H9 (cell line): ENCODE data around the gene C1orf159. TPM values are rescaled to one million over a fixed set of nuclear protein-coding genes. Genes with fewer than 3 reads are reported as not detected.
A peak's percentile ranks its signal among the peaks of the same experiment; 100 is the strongest.

ENCODE experiments used
- DNase-seq: peaks from one replicate; pipeline ENCODE4 v3.0.0-alpha.2; 2017
- H2AFZ ChIP-seq: one replicate; pipeline ENCODE4 v1.6.1; 2013; ENCODE audit warnings: mild to moderate bottlenecking, low read length, control low read depth, moderate library complexity
- H2AK5ac ChIP-seq: 2 replicates; pipeline ENCODE4 v1.6.1; 2013; ENCODE audit warnings: low read length, control low read depth, mixed read lengths; ENCODE audit not compliant: insufficient read length
- H2BK120ac ChIP-seq: one replicate; pipeline ENCODE4 v1.6.1; 2013; ENCODE audit warnings: low read depth, mild to moderate bottlenecking, low read length, control low read depth, inconsistent platforms; ENCODE audit not compliant: poor library complexity, severe bottlenecking
- H2BK12ac ChIP-seq: 2 replicates; pipeline ENCODE4 v1.6.1; 2013; ENCODE audit warnings: low read length, control low read depth, mixed read lengths, low read depth; ENCODE audit not compliant: insufficient read length
- H2BK15ac ChIP-seq: 2 replicates; pipeline ENCODE4 v1.6.1; 2013; ENCODE audit warnings: low read depth, low read length, control low read depth
- H2BK20ac ChIP-seq: one replicate; pipeline ENCODE4 v1.6.1; 2013; ENCODE audit warnings: low read depth, mild to moderate bottlenecking, low read length, control low read depth, inconsistent platforms; ENCODE audit not compliant: poor library complexity, severe bottlenecking
- H2BK5ac ChIP-seq: 2 replicates; pipeline ENCODE4 v1.6.1; 2013; ENCODE audit warnings: low read length, control low read depth, mixed read lengths; ENCODE audit not compliant: insufficient read length
- H3K14ac ChIP-seq: 2 replicates; pipeline ENCODE4 v1.6.1; 2013; ENCODE audit warnings: low read length, control low read depth; ENCODE audit not compliant: insufficient read depth
- H3K18ac ChIP-seq: 2 replicates; pipeline ENCODE4 v1.6.1; 2013; ENCODE audit warnings: low read depth, mild to moderate bottlenecking, mixed read lengths, low read length, control low read depth; ENCODE audit not compliant: insufficient read length
- H3K23ac ChIP-seq: 2 replicates; pipeline ENCODE4 v1.6.1; 2013; ENCODE audit warnings: low read length, control low read depth, mixed read lengths, low read depth; ENCODE audit not compliant: insufficient read length
- H3K23me2 ChIP-seq: 2 replicates; pipeline ENCODE4 v1.6.1; 2013; ENCODE audit warnings: low read depth, mild to moderate bottlenecking, mixed read lengths, low read length, control low read depth; ENCODE audit not compliant: insufficient read length, poor library complexity, severe bottlenecking
- H3K27ac ChIP-seq: 2 replicates; pipeline ENCODE4 v1.5.1; 2013; ENCODE audit warnings: low read length, control low read depth, mixed read lengths, low read depth; ENCODE audit not compliant: insufficient read length
- H3K27me3 ChIP-seq: 2 replicates; pipeline ENCODE4 v1.6.1; 2013; ENCODE audit warnings: low read length, control low read depth, inconsistent platforms; ENCODE audit not compliant: insufficient read depth
- H3K4ac ChIP-seq: 2 replicates; pipeline ENCODE4 v1.6.1; 2013; ENCODE audit warnings: low read depth, mild to moderate bottlenecking, control low read depth, inconsistent platforms, low read length, moderate library complexity
- H3K4me1 ChIP-seq: 2 replicates; pipeline ENCODE4 v1.6.1; 2013; ENCODE audit warnings: low read length, control low read depth, inconsistent platforms; ENCODE audit not compliant: insufficient read depth
- H3K4me2 ChIP-seq: 2 replicates; pipeline ENCODE4 v1.6.1; 2013; ENCODE audit warnings: low read length, control low read depth, mixed read lengths; ENCODE audit not compliant: insufficient read length, insufficient read depth
- H3K56ac ChIP-seq: 2 replicates; pipeline ENCODE4 v1.6.1; 2013; ENCODE audit warnings: low read depth, mild to moderate bottlenecking, mixed read lengths, low read length, control low read depth; ENCODE audit not compliant: insufficient read length
- H3K79me1 ChIP-seq: 2 replicates; pipeline ENCODE4 v1.6.1; 2013; ENCODE audit warnings: low read depth, mild to moderate bottlenecking, moderate library complexity, low read length, control low read depth, inconsistent platforms; ENCODE audit not compliant: insufficient read depth, poor library complexity, severe bottlenecking
- H3K79me2 ChIP-seq: 2 replicates; pipeline ENCODE4 v1.6.1; 2013; ENCODE audit warnings: low read length, control low read depth, inconsistent platforms; ENCODE audit not compliant: insufficient read depth
- H3K9ac ChIP-seq: 2 replicates; pipeline ENCODE4 v1.6.1; 2013; ENCODE audit warnings: low read length, control low read depth, mixed read lengths; ENCODE audit not compliant: insufficient read length; ENCODE audit errors: extremely low read depth
- H3K9me3 ChIP-seq: one replicate; pipeline ENCODE4 v1.6.1; 2013; ENCODE audit warnings: low read depth, low read length, inconsistent platforms; ENCODE audit not compliant: control insufficient read depth
- H3T11ph ChIP-seq: one replicate; pipeline ENCODE4 v1.6.1; 2013; ENCODE audit warnings: mild to moderate bottlenecking, low read length, control low read depth, inconsistent platforms
- H4K20me1 ChIP-seq: one replicate; pipeline ENCODE4 v1.6.1; 2013; ENCODE audit not compliant: control insufficient read depth, insufficient read length, insufficient read depth
- H4K5ac ChIP-seq: 2 replicates; pipeline ENCODE4 v1.6.1; 2013; ENCODE audit warnings: low read depth, mild to moderate bottlenecking, mixed read lengths, low read length, control low read depth; ENCODE audit not compliant: insufficient read length
- H4K8ac ChIP-seq: replicated peaks from 2 replicates; pipeline ENCODE4 v1.6.1; 2013; ENCODE audit warnings: low read length, control low read depth, mixed read lengths, low read depth; ENCODE audit not compliant: insufficient read length
- H4K91ac ChIP-seq: 2 replicates; pipeline ENCODE4 v1.6.1; 2013; ENCODE audit warnings: low read depth, mild to moderate bottlenecking, moderate library complexity, mixed read lengths, low read length, control low read depth; ENCODE audit not compliant: insufficient read length
- H3K27ac Mint-ChIP-seq, 3 experiments: 2 replicates in 2 of 3; 3 replicates in 1 of 3; pipeline ENCODE4 v1.8.0; 2020 to 2021; ENCODE audit warnings: mixed read lengths in 3 of 3, mild to moderate bottlenecking in 1 of 3, moderate library complexity in 1 of 3
- H3K27me3 Mint-ChIP-seq: 2 replicates; pipeline ENCODE4 v1.8.0; 2021; ENCODE audit warnings: low read depth, mild to moderate bottlenecking, moderate library complexity, mixed read lengths
- H3K36me3 Mint-ChIP-seq, 3 experiments: 2 replicates in 2 of 3; 3 replicates in 1 of 3; pipeline ENCODE4 v1.8.0; 2020 to 2021; ENCODE audit warnings: low read depth in 3 of 3, mixed read lengths in 3 of 3; ENCODE audit not compliant: insufficient read depth in 1 of 3
- H3K4me1 Mint-ChIP-seq, 2 experiments: 2 replicates each; pipeline ENCODE4 v1.8.0; 2020; ENCODE audit warnings: mixed read lengths in 2 of 2
- H3K4me3 Mint-ChIP-seq, 2 experiments: 2 replicates in 1 of 2; 3 replicates in 1 of 2; pipeline ENCODE4 v1.8.0; 2020 to 2021; ENCODE audit warnings: mild to moderate bottlenecking in 2 of 2, mixed read lengths in 2 of 2, moderate library complexity in 1 of 2
- H3K9me3 Mint-ChIP-seq, 2 experiments: 2 replicates in 1 of 2; 3 replicates in 1 of 2; pipeline ENCODE4 v1.8.0; 2020; ENCODE audit warnings: mild to moderate bottlenecking in 2 of 2, mixed read lengths in 2 of 2, moderate library complexity in 1 of 2
- WGBS: extraction: QIAGEN DNeasy Blood & Tissue Kit; methylation state at CpG from one replicate; pipeline ENCODE4 v1.1.7; 2013; ENCODE audit warnings: missing lambda C conversion rate, low lambda C conversion rate, mixed read lengths; ENCODE audit not compliant: insufficient read length; ENCODE audit errors: extremely low coverage; 5-methylcytosine and 5-hydroxymethylcytosine counted together
- total RNA-seq: library from RNA; stranded (reverse); gene quantifications from 2 replicates; pipeline ENCODE4 v1.2.1, GENCODE V29; 2021
- TF ChIP-seq, protein P1 (sequence below): fragments of 200-600 bp; sonication (generic); conservative IDR thresholded peaks from 3 replicates; pipeline ENCODE4 v1.8.0; 2021; ENCODE audit warnings: antibody characterized with exemption, mild to moderate bottlenecking

The C1orf159 gene
- total RNA-seq, 1 experiment from 2014 or later: 12.3 TPM

DNA sequence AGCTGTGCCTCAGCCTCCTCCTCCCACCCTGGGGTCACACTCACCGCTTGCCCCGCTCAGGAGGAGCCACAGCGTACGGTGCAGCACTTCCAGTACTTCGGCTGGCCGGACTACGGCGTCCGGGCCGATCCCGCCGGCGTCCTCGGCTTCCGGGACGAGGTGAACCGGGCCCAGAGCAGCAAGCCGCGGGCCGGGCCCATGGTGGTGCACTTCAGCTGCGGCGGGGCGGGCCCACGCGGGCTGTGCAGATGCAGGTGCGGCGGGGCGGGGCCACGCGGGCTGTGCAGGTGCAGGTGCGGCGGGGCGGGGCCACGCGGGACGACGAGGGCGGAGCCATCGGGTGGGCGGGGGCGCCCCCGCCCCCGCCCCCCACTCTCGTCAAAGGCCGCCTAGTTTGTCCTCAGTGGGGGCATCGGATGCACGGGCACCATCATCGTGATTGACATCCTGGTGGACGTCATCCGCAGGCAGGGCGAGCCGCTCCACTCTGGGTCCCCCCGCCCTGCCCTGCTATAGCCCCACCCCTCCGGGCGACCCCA is 47.3 kb downstream of the C1orf159 start:
- Histone ChIP-seq H3K9me3 (no peaks in the 10 kb centered on the region), H2BK15ac (no peak overlapping the region), H3K56ac (no peak overlapping the region), H4K8ac (no peak overlapping the region), H2BK5ac (no peak overlapping the region), H3K23me2 (peaks cover 3% of the 10 kb centered on the region), H2BK12ac (no peak overlapping the region), H2BK120ac (no peak overlapping the region), H2AK5ac (no peak overlapping the region), H3K27me3 (no peaks in the 10 kb centered on the region; the same call in 1 of the 2 replicates), H3K79me1 (no peaks in the 10 kb centered on the region), H4K20me1 (no peaks in the 10 kb centered on the region), H3K4me1 (no peaks in the 10 kb centered on the region), H3K18ac (no peak overlapping the region), H3K27ac (no peak overlapping the region), H3K9ac (no peak overlapping the region), H2AFZ (no peak overlapping the region), H3T11ph (no peak overlapping the region), H4K91ac (no peak overlapping the region), H3K79me2 (no peaks in the 10 kb centered on the region), H3K23ac (no peak overlapping the region), H3K4ac (no peak overlapping the region), H2BK20ac (no peak overlapping the region), H3K14ac (no peak overlapping the region; the same call in 1 of the 2 replicates), H4K5ac (no peak overlapping the region), H3K4me2 (peak overlapping the region; percentile 55)
- no CpG with 5 or more reads among the region's 55 CpGs for WGBS
- H3K4me3 Mint-ChIP-seq: peak overlapping the region; percentile 69 to 81
- peaks cover 37% of the 10 kb centered on the region for H3K27me3 Mint-ChIP-seq
- H3K36me3 Mint-ChIP-seq: no peaks in the 10 kb centered on the region
- peak; percentile 74 for DNase-seq
- H3K27ac Mint-ChIP-seq: no peak overlapping the region
- TF ChIP-seq, protein P1, sequence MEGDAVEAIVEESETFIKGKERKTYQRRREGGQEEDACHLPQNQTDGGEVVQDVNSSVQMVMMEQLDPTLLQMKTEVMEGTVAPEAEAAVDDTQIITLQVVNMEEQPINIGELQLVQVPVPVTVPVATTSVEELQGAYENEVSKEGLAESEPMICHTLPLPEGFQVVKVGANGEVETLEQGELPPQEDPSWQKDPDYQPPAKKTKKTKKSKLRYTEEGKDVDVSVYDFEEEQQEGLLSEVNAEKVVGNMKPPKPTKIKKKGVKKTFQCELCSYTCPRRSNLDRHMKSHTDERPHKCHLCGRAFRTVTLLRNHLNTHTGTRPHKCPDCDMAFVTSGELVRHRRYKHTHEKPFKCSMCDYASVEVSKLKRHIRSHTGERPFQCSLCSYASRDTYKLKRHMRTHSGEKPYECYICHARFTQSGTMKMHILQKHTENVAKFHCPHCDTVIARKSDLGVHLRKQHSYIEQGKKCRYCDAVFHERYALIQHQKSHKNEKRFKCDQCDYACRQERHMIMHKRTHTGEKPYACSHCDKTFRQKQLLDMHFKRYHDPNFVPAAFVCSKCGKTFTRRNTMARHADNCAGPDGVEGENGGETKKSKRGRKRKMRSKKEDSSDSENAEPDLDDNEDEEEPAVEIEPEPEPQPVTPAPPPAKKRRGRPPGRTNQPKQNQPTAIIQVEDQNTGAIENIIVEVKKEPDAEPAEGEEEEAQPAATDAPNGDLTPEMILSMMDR: no peak
- H3K4me1 Mint-ChIP-seq: peaks cover 10 to 19% of the 10 kb centered on the region in 2 experiments
- H3K9me3 Mint-ChIP-seq: no peaks in the 10 kb centered on the region
